ENCODE measurements around the gene MMP28. TPM values are rescaled to one million over a fixed set of nuclear protein-coding genes. Genes with fewer than 3 reads are reported as not detected.

Gene MMP28
- total RNA-seq, 2 donors from 2014 or later, result 12.8 to 146 TPM

GRCh38 chr17:35717475-35717874 lies 78.0 kb downstream of the MMP28 start:
- DNase-seq (ENCODE audit: low spot score), result no peak
- Histone ChIP-seq H3K36me3 (no peaks in the 10 kb centered on the region), H3K27me3 (replicated peaks; ENCODE audit: insufficient read depth) (no peaks in the 10 kb centered on the region), H3K27ac (peak overlapping the region; percentile 55 to 77), H3K4me1 (replicated peaks) (peaks cover 3% of the 10 kb centered on the region), H3K9me3 (no peaks in the 10 kb centered on the region), H3K4me3 (no peak overlapping the region)
- WGBS, result 41% methylated on average over 2 of the region's 2 CpGs
- intact Hi-C loops (cut with DNase I), result no loop called here
- no peak for TF ChIP-seq POLR2A (IDR thresholded peaks at IDR 0.05)

- Histone ChIP-seq H3K27me3 (replicated peaks; ENCODE audit: insufficient read depth) (no peaks in the 10 kb centered on the region), H3K4me3 (no peak overlapping the region), H3K36me3 (no peaks in the 10 kb centered on the region), H3K9me3 (no peaks in the 10 kb centered on the region), H3K4me1 (replicated peaks) (peaks cover 3% of the 10 kb centered on the region), H3K27ac (peak overlapping the region; percentile 55 to 77)
- TF ChIP-seq CTCF (IDR thresholded peaks at IDR 0.05), result no peak
- peak; percentile 86 for TF ChIP-seq POLR2AphosphoS5 (IDR thresholded peaks at IDR 0.05)
- no peak for TF ChIP-seq POLR2A (IDR thresholded peaks at IDR 0.05)
- DNase-seq (ENCODE audit: low spot score), result peak; percentile 76
- WGBS, result 30% methylated on average over 4 of the region's 4 CpGs
- intact Hi-C loops (cut with DNase I), result no loop called here
Measured at GRCh38 chr17:35716897-35717465, 78.5 kb downstream of the MMP28 start.

- no peak for TF ChIP-seq POLR2AphosphoS5 (IDR thresholded peaks at IDR 0.05)
- no peak for TF ChIP-seq POLR2A (IDR thresholded peaks at IDR 0.05)
- no peak for TF ChIP-seq CTCF (IDR thresholded peaks at IDR 0.05)
Measured at GRCh38 chr17:35716173-35716572, 79.3 kb downstream of the MMP28 start.

More at GRCh38 chr17:35716173-35716572, 79.3 kb downstream of the MMP28 start:
- no peak for DNase-seq (ENCODE audit: low spot score)
- H3K36me3 ChIP-seq, result no peaks in the 10 kb centered on the region
- WGBS, result 67% methylated on average over 3 of the region's 3 CpGs
- no peak overlapping the region for H3K4me3 ChIP-seq
- peaks cover 3% of the 10 kb centered on the region for H3K4me1 ChIP-seq (replicated peaks)
- no peaks in the 10 kb centered on the region for H3K9me3 ChIP-seq
- H3K27ac ChIP-seq, result peak overlapping the region; percentile 55 to 77
- no peaks in the 10 kb centered on the region for H3K27me3 ChIP-seq (replicated peaks; ENCODE audit: insufficient read depth)
- intact Hi-C loops (cut with DNase I), result no loop called here

Other genes with a start within 250 kb of the MMP28 start
- gene SLFN14, start 234.8 kb downstream of the MMP28 start, total RNA-seq, result not detected
- gene PEX12, start 217.1 kb downstream of the MMP28 start, total RNA-seq, result 10 to 100 TPM in 1 of 2 donors, 1 to 10 TPM in 1; 9.4 to 11.6 TPM
- 10 to 100 TPM; 66.8 to 92.9 TPM for gene AP2B1, start 208.3 kb downstream of the MMP28 start, total RNA-seq
- gene RASL10B, start 64.0 kb downstream of the MMP28 start, total RNA-seq, result 1 to 10 TPM; 5.4 to 7.2 TPM
- not detected for gene GAS2L2, start 42.4 kb downstream of the MMP28 start, total RNA-seq
- gene C17orf50, start 34.8 kb downstream of the MMP28 start, total RNA-seq, result 10 to 100 TPM in 1 of 2 donors, not detected in 1; 15.8 TPM
- 10 to 100 TPM; 57.2 to 86.1 TPM for gene TAF15, start 13.8 kb upstream of the MMP28 start, total RNA-seq
- under 1 TPM in 1 of 2 donors, not detected in 1; 0.40 TPM for gene HEATR9, start 73.2 kb upstream of the MMP28 start, total RNA-seq
- gene CCL5, start 84.7 kb upstream of the MMP28 start, total RNA-seq, result 1 to 10 TPM; 1.2 to 4.5 TPM
- 1 to 10 TPM in 1 of 2 donors, not detected in 1; 2.4 TPM for gene RDM1, start 135.1 kb upstream of the MMP28 start, total RNA-seq
- 1 to 10 TPM in 1 of 2 donors, not detected in 1; 4.4 TPM for gene LYZL6, start 148.1 kb upstream of the MMP28 start, total RNA-seq
- gene CCL16, start 185.9 kb upstream of the MMP28 start, total RNA-seq, result not detected
- 10 to 100 TPM; 19.9 to 28.0 TPM for gene CCL14, start 191.1 kb upstream of the MMP28 start, total RNA-seq
- gene CCL15, start 205.9 kb upstream of the MMP28 start, total RNA-seq, result not detected
- 1 to 10 TPM; 7.4 to 8.7 TPM for gene CCL23, start 222.3 kb upstream of the MMP28 start, total RNA-seq